Stimulated activated CD4-positive, alpha-beta T cell treated with anti-CD3 and anti-CD28 coated beads, Interleukin-12 subunit alpha, Interleukin-12 subunit beta, amount 100 ng/mL, for 24 hours (primary cell): ENCODE data around the gene DNAL4.

ENCODE experiments used
- DNase-seq, 2 experiments: peaks; one replicate each; pipeline ENCODE4 v3.0.0-alpha.2; 2020; ENCODE audit warnings: low read depth in 2 of 2

Gene DNAL4

DNA sequence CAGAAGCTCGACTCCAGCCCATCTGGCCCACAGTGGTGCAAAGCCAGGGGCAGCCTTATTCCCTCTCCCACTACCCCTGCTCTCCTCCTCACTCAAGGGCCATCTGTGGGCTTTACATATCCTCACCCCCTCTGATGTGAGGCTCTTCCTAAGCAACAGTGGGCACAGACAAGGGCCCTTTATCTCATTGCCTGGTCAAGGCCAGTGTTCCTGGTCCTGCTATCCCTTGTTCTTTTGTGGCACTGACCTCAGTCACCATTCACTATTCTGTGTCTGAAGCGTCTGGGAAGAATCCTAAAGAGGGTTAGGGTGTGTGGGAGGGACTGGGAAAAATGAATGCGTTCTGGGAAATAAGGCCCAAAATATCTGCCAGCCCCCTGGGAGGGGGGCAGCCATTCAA is 7.3 kb downstream of the DNAL4 start:
- DNase-seq, result no peak

DNA sequence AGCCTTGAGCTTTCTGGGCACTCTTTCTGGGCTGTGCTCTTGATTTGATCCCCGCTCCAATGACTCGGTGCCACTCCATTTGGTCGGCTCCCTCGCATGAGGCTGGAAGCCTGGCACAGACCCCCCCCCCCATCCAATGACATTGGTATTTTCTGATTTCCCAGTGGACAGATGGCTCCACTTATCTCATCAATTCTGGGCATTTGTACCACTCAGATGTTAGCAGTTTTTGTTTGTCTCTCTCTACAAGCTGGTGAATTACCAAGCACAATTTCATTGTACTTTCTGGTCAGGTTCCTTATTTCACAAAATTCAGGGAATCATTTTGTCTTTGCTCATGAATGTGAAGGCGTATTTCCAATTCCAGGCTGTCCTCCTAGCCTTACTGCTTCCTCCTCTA is 9.1 kb downstream of the DNAL4 start:
- no peak for DNase-seq

DNA sequence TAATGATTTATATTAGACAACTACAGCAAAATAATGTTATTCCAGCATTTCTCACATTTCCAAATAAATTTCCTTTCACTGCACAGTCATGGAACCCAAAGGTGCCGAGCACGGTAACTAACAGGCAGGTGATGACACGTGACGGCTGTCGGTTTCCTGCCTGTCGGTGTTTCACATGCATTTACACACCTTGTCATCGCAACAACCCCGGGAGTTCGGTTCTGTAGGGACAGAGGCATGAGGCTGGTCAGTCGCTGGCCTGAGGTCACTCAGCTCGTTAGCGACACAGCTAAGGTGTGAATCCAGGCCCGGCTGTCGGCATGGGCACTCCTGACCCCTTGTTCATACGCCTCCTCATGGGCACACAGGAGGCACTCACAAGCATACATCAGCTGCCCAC is 9.9 kb downstream of the DNAL4 start:
- no peak for DNase-seq

DNA sequence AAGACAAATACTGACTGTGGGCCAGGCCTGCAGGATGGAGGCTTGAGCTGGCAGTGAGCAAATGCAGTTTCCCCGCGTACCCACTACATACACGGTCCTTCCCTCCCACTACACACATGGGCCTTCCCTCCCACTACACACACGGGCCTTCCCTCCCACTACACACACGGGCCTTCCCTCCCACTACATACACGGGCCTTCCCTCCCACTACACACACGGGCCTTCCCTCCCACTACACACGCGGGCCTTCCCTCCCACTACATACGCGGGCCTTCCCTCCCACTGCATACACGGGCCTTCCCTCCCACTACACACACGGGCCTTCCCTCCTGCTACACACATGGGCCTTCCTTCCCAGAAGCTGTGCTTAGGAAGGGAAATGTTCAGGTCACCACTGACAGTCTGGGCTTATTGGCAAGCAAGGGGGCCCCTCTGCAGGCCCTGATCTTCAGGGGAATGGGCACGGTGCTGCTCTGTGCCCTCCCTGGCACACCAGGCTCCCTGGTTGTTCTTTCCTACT is 10.8 kb downstream of the DNAL4 start:
- DNase-seq, result no peak

DNA sequence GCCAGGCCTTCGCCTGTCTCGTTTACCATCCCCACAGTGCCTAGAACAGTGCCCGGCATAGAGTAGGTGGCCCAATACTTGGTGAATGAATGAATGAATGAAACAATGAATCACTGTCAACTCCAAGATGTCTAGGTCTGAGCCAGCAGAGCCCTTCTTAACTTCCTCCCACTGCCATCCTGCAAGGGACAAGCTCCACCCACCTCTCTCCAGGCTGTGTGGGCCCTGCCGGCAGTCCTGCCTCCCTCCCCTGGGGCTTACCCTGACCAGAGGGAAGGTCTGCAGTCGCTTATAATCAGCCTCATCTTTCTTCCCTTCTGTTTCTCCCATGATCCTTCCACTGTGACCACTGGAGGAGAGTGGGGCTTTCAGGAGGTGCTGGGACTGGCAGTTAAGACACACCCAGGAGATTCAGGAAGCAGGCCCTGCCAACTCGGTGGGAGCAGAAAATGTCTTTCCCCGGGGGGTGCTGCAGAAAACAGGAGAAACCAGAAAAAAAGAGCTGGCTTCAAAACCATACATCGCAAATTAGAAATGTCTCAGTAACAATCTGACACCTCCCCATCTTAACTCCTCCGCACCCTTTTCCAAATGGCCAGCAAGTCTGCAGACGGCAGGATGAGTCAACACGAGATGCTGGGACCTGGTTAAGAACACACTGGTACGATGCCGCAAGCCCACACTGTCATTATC is 11.4 kb downstream of the DNAL4 start:
- no peak for DNase-seq

DNA sequence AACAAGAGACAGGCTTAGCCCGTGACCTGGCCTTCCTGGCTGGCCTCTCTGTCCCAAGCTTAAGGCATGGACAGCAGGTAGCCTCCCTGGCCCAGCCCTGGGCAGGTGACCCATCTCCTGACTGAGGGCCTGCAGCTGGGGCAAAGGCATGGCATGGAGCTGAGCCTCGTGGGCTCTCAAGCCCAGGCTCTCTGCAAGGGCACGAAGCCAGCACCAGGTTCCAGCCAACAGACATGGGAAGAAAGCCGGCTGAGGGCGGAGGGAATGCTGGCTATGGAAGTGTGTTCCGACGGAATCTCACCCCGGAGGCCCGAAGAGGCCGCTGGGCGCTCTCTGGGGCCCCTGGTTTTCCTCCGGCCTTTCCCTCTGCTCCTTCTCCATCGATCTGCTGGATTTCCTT is 12.9 kb downstream of the DNAL4 start:
- DNase-seq, result no peak

DNA sequence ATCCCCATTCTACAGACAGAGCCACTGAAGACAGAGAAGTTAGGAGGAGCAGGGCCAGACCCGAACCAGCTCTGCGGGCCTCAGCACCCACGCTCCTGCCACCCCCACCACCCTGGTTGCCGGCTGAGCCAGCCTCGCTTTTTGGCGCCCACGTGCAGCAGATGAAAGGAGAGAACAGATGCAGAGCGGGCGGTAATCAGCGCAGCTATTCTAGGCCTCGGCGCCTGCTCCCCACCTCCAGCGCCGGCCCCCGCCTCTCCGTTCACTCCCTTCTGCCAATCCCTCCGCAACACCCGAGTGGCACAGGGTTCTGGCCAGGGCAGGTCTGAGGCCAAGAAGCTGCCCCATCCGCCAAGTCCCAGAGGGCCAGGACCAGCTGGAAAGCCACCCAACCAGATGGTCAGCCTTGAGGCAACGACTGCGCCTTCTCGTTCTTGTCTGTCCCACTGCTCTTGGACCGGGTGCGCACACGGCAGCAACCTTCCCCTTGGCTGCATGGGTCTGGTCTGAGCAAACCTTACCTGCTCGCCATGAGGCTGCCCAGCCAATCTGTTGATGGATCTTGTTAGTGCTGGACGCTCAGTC is 16.8 kb downstream of the DNAL4 start:
- DNase-seq, result no peak

DNA sequence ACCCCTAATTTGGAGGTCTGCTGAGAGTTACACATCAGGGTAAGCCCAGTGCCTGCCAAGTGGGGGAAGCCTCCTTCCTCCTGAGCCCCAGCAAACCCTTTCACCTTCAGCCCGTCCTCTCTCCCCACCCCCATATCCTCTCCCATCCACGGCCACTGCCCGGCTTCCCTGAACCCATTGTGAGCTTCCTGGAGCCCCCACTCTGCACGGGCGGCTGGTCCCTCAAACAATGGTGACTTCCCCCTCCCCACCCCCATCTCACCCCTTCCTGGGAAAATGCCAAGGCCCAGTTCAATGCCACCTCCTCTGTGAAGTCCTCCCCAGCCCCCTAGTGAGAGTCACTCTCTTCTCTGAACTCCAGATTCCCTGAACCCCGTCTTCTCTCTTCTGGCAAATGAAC is 17.9 kb downstream of the DNAL4 start:
- DNase-seq, result no peak

DNA sequence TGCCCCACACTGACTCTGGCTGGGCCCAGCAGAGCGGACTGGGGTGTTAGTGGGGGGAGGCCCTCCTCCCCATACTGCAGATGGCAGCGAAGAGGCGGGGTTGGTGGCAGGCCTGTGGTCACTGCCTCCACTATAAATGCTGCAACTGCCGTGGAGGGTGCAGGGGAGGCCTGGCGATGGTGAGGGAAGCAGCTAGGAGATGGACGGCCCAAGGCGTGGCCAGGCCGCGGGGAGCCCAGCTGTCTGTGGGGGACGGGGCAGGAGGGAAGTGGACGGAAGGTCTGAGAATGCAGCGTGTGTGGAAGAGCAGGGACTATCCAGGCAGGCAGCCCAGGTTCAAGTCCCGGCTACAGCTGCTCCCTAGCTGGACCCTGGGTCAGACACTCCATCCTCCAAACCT is 18.3 kb downstream of the DNAL4 start:
- no peak for DNase-seq

DNA sequence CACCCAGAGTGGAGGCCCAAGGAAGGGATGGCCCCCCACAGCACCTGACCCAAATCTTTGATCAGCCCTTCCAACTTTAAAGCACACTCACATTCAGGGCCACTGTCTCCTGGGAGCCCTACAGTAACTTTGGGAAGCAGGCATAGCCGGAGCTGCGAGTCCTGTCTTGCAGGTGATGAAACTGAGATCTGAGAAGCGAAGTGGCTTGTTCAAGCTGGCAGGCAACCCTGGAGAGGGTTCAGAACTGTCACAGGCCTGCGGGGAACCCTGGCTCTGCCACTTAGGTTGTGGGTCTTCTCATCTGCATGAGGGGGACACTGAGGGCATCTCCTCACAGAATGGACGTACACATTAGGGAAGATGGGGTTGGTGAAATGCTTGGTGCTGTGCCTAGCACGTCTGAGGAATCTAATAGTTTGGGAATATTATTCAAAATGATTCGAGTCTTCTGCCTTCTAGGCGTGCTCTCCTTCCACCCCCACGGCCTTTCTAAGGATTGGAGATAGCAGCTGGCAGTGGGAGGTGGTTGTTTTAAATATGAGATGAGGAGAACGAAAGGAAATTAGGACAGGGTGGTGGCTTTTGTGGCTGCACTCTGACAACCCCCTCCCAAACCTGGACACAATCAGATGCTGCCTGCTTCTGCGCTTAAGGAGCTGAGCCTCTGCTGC is 19.3 kb downstream of the DNAL4 start:
- DNase-seq, result no peak

DNA sequence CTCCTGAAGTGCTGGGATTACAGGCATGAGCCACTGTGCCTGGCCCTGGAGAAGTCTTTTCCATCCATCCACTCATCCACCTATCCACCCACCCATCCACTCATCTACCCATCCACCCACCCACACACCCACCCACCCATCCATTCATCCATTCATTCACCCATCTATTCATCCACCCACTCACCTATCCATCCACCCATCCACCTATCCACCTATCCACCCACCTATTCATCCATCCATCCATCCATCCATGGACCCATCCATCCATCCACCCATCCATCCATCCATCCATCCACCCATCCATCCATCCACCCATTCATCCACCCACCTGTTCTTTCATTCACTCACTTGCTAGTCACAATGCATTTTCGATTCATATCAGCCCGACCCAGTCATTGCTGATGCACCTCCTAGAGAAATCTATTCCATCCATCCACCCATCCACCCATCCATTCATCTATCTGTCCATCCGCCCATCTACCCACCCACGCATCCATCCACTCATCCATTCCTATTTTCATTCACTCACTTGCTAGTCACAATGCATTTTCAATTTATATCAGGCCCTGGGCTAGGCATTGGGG is 20.5 kb downstream of the DNAL4 start:
- no peak for DNase-seq

DNA sequence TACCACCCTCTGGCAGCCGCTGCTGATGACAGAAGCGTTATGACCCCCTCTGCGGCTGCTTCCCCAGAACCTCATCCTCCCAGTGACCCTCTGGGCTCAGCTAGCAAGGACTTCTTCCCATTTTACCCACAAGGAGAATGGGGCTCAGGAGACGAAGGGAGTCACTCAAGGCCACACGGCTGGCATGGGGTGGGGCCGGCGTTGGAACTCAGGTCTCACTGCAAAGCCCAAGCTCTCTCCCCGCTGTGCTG is 21.4 kb downstream of the DNAL4 start:
- no peak for DNase-seq

DNA sequence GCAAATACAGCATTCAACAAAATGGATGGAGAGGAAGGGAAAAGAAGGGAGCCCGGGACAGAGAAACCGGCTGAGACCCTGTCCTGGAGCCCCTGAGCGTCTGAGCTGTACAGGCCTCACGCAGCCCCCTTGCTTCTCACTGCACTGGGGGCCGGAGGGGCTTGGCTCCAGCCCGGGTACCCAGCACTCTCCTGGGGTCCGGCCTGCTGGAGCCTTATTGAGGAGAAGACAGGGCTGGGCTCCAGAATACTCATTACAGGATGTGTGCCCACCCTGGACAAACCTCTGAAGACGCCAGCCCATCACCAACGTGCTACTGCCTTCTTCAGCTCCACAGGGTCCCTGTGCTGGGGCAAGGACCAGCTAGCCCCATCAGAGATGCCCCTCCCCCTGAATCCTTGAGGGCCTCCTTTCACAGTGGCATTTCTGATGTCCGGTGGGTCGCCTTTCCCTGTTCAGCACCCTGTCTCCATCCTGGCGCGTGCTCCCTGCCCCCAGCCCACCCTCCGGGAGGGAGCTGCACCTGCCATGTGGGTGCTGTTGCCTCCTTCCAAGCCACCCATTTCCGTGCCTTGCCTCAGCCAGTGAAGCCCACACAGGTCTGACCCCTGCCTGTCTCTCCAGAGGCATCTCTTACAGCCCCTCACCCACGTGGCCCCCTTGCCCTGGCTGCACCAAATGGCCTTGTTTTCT is 23.5 kb downstream of the DNAL4 start:
- no peak for DNase-seq

DNA sequence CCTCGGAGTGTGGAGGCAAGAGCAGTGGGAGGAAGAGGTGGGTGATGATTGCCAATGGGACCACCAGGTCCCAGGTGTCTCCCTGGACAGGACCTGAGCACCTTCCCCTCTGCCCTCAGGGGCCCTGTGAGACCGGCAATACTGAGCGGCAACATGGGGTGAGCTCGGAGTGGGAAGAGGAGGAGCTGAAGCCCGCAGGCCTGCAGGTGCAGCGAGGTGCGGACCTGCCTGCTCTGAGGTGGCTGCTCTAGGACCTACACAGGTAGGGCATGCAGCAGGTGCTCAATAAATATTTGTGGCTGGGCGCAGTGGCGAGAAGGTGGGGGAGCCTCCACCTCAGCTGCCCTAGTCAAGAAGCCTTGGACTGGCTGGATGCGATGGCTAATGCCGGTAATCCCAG is 25.9 kb downstream of the DNAL4 start:
- no peak for DNase-seq

DNA sequence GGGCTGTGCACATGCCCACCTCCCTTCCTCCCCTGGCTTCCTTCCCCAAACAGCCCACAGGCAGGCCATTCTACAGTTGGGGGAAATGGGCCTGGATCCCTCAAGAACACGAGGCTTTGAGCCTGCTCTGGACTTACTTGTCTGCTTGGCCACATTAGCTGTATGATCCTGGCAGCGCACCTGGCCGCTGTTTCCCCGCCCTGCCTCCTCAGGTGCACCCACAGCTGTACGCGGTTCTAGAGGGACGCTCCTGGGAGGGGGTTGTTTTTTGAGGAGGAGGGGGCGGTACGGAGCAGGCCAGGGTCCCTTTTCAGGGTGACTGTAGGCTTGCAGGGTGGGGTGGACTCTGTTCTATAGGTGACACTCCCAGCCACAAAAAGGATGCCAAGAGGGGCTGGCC is 26.6 kb downstream of the DNAL4 start:
- DNase-seq, result no peak

DNA sequence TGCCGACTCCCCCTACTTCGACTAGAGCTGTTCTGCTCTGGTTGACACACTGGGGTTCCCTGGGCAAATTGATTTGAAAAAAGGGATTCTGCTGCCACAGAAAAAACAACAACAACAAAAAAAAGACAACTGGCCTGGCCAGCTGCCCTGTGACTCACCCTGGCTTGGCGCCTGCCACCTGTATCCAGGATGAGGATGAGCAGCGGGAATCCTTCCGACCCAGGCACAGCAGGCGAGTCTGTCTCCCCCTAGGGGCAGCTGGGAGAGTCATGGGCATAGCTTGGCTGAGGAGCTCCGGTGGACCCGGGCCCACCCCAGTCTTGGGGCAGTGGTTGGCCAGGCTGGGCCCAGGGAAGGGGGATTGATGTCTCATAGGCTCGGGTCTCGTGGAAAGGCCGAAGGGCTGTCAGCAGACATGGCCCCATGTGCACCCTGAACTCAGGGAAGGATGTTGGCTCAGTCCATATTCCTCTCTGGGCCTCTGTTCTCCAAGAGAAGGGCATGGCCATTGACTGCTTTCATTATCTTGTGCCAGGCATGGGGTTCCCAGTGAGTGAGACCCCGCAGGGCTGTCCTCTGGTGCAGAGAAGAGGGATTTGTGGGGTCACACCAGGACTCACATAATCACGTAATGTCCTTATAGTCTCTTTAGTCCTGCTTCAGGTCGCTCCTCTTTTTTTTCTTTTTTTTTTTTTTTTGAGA is 27.7 kb downstream of the DNAL4 start:
- DNase-seq, result no peak

DNA sequence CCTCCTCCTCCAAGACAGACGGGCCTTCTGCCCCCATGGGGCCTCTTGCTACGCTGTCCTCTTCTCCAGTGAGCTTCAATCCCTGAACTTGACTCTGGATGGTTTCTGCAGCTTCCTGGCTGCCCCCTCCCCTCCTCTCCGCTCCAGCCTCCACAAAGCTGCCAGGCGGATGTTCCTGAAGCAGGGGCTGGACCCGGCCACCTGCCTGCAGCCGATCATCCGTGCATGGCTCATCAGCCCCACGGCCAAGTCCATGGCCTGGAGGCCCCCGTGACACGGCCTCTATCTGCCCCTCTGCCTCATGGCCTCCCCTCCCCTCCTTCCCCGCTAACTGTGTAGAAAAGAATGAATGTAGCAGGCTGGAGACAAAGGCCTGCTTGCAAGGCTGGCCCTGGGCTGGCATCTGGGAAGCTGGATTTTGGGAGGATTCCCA is 31.4 kb downstream of the DNAL4 start:
- DNase-seq, result no peak

DNA sequence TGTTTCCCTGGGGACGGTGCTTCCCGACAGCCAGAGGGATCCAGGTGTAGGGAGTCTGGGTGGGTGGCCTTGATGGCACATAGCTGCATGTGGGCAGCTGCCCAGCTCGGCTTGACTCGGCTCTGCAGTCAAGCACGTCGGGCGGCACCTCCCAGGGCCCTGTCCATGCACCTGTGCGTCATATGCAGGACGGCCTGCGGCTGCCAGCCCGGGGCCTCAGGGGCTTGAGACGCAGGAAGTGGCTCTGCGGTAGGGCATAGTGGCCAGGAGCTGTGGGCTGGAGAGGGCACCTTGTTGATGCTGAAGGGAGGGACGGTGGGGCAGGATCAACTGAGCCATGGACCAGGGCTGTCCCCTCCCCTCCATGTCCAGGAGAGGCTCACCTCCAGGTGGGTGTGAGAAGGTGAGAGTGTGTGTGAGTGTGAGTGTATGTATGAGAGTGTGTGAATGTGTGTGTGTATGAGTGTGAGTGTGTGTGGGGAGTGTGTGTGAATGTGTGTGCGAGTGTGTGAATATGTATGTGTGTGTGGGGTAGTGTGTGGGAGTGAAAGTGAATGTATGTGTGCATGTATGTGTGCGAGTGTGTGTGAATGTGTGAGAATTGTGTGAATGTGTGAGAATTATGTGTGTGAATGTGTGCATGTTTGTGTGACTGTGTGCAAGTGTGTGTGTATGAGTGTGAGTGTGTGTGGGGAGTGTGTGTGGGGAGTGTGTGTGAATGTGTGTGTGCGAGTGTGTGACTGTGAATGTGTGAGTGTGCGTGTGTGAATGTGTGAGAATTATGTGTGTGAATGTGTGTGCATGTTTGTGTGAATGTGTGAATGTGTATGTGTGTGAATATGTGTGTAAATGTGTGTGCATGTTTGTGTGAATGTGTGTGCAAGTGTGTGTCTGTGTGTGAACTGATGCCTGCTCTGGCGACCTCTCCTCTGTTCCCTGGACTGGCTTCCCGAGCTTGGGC is 32.5 kb downstream of the DNAL4 start:
- no peak for DNase-seq

DNA sequence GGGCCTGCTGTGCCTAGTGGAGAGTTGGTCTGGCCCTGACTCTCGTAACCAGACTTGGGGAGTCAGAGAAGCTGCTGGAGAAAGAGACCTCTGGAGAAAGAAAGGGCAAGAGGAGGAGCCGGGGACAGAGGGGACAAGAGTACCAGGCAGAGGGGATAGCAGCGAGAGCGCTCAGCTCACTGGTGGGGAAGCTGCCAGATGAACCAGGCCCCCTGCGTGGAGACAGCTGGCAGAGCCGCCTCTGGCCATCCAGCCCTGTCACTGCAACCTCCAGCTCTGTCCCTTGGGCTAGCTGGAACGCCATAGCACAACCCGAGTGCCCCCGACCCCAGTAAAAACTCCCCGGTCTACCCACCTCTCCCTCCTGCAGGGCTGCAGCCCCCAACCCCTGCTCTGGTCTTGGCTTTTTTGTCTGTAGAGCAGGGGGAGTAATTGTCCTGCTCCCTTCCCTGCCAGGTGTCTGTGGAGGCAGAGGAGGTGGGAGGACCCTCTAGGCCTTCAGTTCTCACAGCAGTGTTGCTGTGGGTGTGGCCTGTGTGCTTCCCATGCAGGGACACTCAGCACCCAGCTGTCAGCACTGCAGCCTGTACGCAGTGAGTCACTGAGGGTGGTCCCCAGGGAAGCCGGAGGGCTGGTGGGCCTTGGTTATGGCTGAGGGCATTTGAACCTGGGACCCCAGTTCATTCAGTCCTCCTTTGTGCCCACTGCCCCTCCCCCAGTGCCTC is 33.3 kb downstream of the DNAL4 start:
- no peak for DNase-seq

DNA sequence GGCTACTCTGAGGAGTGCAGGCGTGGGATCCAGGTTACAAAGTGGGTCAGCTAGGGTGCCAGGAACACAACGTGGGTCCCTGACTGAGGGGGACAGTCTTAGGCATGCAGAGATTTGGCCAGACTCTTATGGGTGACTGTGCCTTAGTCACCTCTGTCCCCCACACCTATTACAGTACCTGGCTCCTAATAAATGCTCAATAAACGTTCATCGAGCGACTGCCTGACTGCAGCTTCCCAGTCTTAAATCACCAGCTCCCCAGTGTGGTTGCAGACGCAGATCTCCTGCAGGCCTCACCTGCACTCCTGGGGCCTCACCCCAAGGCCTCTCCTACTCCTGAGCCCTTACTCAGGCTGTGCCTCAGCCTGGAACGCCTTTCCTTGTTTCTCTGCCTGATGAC is 34.9 kb downstream of the DNAL4 start:
- DNase-seq, result no peak
